Measurements from ENCODE around the gene NR5A2.

The NR5A2 gene

GRCh38 chr1:200027264-200027823 lies at the start of gene NR5A2:
TSS of gene NR5A2 (plus strand) at chr1:200027710. CDS start at chr1:200027848, 138 bp downstream.
- no peak for DNase-seq (ENCODE audit: low read depth, low spot score)

- no peak for DNase-seq (ENCODE audit: low read depth, low spot score)
Measured at GRCh38 chr1:199978408-199978940, 49.0 kb upstream of the NR5A2 start.

- no peak for DNase-seq (ENCODE audit: low read depth, low spot score)
Measured at GRCh38 chr1:199979071-199979470, 48.4 kb upstream of the NR5A2 start.

GRCh38 chr1:199981584-199981983 lies 45.9 kb upstream of the NR5A2 start:
- no peak for DNase-seq (ENCODE audit: low read depth, low spot score)

DNA sequence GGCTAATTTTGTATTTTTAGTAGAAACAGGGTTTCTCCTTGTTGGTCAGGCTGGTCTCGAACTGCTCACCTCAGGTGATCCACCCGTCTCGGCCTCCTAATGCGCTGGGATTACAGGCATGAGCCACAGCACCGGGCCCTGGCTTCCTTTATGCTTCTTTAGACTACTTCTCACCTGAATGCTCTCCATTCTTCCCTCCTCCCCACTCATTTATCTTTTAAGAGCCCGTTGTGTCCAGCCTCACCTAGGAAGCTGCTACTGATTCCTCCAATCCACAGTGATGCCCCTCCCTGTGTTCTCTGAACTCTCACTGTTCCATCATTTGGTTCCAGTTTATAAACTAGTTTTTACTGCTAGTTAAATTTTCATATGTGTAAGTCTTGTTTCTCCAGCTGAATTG lies 44.9 kb upstream of the NR5A2 start:
- DNase-seq (ENCODE audit: low read depth, low spot score): no peak

- no peak for DNase-seq (ENCODE audit: low read depth, low spot score)
Measured at GRCh38 chr1:199983531-199983930, 44.0 kb upstream of the NR5A2 start.

GRCh38 chr1:199995096-199995685 lies 32.3 kb upstream of the NR5A2 start:
- DNase-seq (ENCODE audit: low read depth, low spot score): no peak

DNA sequence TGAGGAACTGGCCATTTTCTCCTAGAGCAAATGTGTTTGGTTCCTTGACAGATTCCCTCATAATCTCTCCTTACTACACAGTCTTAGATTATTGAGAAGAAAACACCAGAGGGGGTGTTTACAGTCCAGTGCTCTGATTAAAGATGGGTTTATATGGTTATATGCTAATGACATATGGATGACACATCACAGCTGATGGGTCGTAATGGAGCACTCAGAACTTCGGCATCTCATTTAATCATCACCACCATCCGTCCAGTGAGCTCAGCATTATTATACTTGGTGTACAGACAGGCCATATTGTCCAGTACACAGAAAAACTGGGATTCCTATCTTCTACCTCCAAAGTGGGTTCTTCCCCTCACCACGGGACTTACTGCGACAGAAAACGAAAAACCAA lies 22.3 kb upstream of the NR5A2 start:
- no peak for DNase-seq (ENCODE audit: low read depth, low spot score)

- no peak for DNase-seq (ENCODE audit: low read depth, low spot score)
Measured at GRCh38 chr1:200006711-200007110, 20.8 kb upstream of the NR5A2 start.

- no peak for DNase-seq (ENCODE audit: low read depth, low spot score)
Measured at GRCh38 chr1:200015811-200016210, 11.7 kb upstream of the NR5A2 start.

- no peak for DNase-seq (ENCODE audit: low read depth, low spot score)
Measured at GRCh38 chr1:200021577-200022238, 5.8 kb upstream of the NR5A2 start.

DNA sequence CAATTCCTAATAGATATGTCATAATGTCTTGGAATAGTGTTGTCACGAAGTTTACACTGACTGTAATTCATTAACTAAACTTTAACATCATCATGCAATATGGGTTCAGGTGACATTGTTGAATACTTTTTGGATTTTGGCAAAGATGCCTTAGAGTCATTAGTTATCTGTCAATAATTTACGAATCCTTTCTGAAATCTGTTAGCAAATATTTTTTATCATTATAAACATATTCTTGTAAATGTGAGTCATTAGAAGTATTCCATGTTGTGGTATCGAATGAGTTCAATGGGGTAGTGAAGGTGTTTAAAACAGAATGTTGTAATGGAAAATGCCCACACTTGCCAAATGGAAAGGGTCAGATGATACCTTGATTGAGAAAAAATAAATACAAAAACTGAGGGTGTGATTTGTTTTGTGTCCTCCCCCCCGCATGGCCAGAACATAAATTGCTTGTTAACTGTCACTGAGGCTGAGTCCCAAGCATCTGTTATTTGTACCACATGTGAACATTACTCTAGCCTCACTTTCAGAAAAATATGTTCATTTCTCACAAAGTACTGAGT lies 5.2 kb upstream of the NR5A2 start:
- no peak for DNase-seq (ENCODE audit: low read depth, low spot score)

DNA sequence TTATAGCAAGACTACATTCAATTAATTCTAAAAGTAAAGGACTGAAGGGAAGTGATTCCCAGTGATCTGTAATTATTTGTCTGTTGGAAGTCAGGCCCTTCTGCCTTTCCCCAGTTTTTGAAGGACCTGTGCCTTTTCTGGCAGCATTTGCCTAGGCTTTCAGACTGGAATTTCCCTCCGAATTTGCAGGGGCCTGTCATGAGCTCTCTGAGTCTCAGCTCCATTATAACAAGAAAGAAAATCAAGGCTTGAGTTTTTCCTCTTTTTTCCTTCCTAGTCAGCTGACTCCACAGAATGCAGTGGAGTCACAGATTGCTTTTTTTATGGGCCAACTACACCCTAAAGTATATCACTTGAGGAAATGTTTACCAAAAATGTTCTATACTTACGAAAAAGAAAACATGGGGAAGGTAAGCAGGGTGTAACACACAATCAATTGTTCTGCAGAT lies 1.1 kb downstream of the NR5A2 start:
- DNase-seq (ENCODE audit: low read depth, low spot score): no peak

DNA sequence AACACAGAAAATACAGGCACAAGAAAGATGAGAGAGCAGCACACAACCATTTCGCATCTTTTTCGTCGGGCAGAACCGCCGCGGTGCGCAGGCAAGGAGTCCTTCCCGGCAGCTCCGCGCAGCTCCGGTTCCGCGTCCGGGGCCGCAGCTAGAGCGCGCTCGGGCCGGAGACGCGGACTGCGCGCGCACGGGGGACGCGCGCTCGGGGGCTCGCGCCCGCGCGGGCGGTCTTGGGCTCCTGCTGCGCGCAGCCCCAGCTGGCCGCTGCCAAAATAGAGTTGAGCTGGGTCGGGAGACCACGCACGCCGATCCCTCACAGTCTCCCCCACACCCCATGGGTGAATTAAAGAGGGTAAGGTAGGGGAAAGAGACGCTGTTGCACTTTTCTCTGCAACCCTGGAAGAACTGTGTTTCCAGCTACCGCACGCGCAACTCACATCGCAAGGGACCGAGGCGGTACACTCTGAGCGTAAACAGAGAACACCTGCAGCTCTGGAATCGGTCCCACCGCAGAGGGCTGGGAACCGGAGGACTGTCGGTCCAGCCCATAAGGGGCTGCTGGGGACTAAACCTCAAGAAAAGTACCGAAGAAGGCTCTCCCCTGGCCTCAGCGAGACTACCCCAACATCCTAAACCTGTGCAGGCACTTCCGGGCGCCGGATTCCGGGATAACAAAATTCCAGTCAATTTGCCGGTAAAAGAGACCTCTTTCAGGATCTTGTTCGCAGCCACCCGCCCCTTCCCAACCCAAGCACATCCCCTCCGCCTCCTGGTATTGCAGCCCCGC lies 1.7 kb downstream of the NR5A2 start:
- DNase-seq (ENCODE audit: low read depth, low spot score): no peak

DNA sequence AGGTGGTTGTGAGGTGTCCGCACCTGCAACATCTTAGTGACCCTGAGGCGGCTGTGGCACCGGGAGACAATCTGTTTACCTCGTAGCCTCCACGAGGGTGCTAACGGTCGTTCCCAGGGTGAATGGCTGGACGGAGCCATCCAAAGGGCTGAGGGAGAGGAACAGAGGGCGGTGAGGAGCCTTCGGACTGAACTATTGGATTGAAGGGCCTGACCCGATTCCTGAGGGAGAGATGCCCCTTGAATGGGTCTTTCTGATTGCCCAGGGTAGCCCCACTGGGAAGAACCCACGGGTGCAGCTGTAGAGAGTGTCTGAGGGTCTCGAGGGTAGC lies 2.3 kb downstream of the NR5A2 start:
- no peak for DNase-seq (ENCODE audit: low read depth, low spot score)

DNA sequence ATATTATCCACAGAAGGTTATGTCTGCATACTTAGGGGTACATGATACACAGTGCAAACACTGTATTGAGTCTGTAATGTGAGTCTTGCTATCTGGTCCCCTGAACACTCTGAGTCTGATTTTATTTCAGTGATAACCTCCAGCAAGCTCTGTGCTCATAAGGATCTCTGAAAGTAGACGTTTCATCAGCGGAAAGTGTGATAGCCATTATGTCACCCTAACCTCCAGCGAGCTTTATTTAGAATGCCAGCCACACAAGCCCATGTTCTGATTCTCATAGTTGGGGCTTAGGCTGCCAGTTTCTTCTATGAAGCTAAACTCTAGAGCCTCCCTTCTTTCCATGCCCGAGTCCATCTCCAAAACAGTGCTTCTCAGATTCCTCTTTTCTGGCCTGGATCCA lies 3.3 kb downstream of the NR5A2 start:
- DNase-seq (ENCODE audit: low read depth, low spot score): no peak

DNA sequence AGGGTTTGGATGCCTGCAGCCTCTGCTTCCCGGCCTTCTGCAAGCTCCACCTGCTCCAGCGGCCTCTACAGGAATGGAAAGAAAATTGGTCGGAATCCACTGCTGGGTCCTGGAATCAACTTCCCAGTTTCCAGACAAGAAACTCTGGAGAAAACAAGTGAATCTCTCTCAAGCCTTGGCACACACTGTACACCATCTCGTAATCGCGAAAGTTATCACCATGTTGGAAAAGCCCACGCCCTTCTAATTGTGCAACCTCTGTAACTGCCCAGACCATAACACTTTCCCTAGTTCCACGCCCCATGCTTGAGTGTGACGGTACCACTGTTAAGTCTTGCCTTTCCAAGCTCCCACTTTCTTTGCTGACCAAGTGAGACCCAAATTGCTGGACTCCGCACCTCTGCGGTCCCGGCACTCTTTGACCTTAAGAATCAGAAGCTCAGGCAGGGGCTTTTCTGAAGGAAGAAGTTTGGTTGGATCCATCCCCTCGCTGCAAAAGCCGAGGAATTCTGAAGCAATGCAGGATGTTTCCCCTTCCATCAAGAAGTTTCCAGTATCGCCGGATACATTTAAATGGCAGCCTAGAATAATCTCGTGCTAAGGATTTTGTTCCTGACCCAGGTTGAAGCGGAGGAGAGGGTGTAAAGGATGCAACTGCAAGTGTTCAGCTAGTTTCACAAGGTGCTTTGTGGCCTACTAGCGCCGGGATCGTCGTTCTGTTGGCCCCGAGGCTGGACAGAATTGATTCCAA lies 6.2 kb downstream of the NR5A2 start:
- no peak for DNase-seq (ENCODE audit: low read depth, low spot score)

DNA sequence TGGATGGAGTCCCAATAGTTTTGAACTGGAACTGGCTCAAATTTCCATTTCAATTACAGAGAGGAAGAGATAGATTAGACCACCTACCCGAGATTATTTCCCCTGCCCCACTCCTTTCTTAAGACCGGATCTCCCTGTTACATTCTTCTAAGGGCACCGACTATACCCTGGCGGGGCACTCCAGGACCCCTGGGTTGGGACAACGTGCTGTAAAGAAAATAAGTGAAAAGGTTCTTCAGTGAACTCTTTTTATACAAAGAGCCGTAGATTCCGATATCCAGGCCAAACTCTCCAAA lies 6.7 kb downstream of the NR5A2 start:
- no peak for DNase-seq (ENCODE audit: low read depth, low spot score)

GRCh38 chr1:200034761-200035396 lies 7.4 kb downstream of the NR5A2 start:
- DNase-seq (ENCODE audit: low read depth, low spot score): no peak

- no peak for DNase-seq (ENCODE audit: low read depth, low spot score)
Measured at GRCh38 chr1:200035397-200035955, 8.0 kb downstream of the NR5A2 start.

All from smooth muscle cell of the brain vasculature (primary cell).